Measurements from ENCODE around the gene NUDT14. TPM values are rescaled to one million over a fixed set of nuclear protein-coding genes. Genes with fewer than 3 reads are reported as not detected.

NUDT14 gene
- total and polyA plus RNA-seq, 8 donors: 15.2 to 62.6 (median 26.6) TPM; not detected in 1

DNA sequence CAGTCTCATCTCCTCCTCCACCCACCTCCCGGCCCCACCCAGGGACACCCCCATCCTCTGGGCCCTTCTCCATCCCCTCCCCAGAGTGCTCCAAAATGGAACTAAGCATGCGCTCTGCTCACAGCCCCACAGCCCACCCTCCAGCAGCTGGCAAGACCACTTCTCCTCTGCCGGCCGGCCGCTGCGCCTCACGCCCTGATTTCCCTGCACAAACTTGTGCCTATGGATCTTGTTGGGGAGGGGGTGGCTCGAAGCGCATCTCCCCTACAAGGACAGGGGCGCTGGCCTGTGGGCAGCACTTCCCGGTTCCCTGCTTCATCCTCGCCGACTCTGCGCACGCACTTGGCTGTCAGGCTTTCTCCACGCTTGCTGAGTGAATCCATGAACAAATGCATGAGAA, 19.5 kb upstream of the NUDT14 start:
- Histone ChIP-seq H3K4me1 (peaks cover 44 to 71% (median 62%) of the 10 kb centered on the region in 4 donors), H3K9me3 (no peaks in the 10 kb centered on the region), H3K27ac (no peak overlapping the region), H3K36me3 (no peaks in the 10 kb centered on the region), H3K4me3 (no peak overlapping the region), H3K27me3 (peaks cover 10 to 76% (median 57%) of the 10 kb centered on the region in 3 donors)
- WGBS, 5 donors: 75 to 86% (median 78%) methylated on average over 16 of the region's 16 CpGs
- intact Hi-C loops (cut with DNase I; ENCODE audit: low total_unique reads): loop anchor here (5.0 to 10.0 kb wide), 2 partner anchors 84 to 152 kb away; no protein-coding TSS in a partner anchor
- TF ChIP-seq CTCF (IDR thresholded peaks at IDR 0.05) (no peak), POLR2A (IDR thresholded peaks at IDR 0.05) (no peak)
- no peak for DNase-seq

DNA sequence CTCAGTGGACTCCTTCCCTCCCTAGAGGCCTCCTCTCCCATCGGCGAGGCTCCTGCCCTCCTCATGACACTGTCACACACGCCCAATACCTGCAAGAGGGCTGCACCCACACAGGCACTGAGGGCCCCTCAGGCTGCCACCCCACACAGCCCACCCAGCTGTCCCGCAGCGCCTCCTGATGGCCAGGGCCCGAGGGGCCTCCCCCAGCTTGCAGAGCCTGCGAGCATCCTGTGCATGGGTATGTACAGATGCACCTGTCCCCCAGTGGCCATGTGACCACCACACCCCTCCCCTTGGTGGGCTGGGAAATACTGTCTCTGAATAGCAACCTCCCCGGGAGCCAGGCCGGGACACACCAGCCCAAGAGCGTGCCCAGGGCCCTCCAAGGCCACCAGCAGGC, 19.0 kb upstream of the NUDT14 start:
- Histone ChIP-seq H3K9me3 (no peaks in the 10 kb centered on the region), H3K27me3 (peaks cover 10 to 82% (median 62%) of the 10 kb centered on the region in 3 donors), H3K36me3 (no peaks in the 10 kb centered on the region), H3K4me3 (no peak overlapping the region), H3K4me1 (peaks cover 38 to 65% (median 60%) of the 10 kb centered on the region in 4 donors), H3K27ac (no peak overlapping the region)
- WGBS, 5 donors: 71 to 90% (median 84%) methylated on average over 8 to 10 of the region's 10 CpGs
- DNase-seq: no peak
- TF ChIP-seq POLR2AphosphoS5 (IDR thresholded peaks at IDR 0.05) (no peak), CTCF (IDR thresholded peaks at IDR 0.05) (no peak), EP300 (IDR thresholded peaks at IDR 0.05) (no peak), POLR2A (IDR thresholded peaks at IDR 0.05) (no peak)
- intact Hi-C loops (cut with DNase I; ENCODE audit: low total_unique reads): loop anchor here (5.0 to 10.0 kb wide), 2 partner anchors 85 to 152 kb away; no protein-coding TSS in a partner anchor

- Histone ChIP-seq H3K36me3 (no peaks in the 10 kb centered on the region), H3K4me1 (peaks cover 32 to 59% (median 57%) of the 10 kb centered on the region in 4 donors), H3K27ac (peak overlapping the region in 4 of 5 donors; percentile 2 to 56 (median 34)), H3K4me3 (no peak overlapping the region), H3K9me3 (no peaks in the 10 kb centered on the region), H3K27me3 (peaks cover 10 to 91% (median 72%) of the 10 kb centered on the region in 3 donors)
- DNase-seq: no peak
- WGBS, 5 donors: 49 to 67% (median 56%) methylated on average over 7 to 18 of the region's 18 CpGs
- no peak for TF ChIP-seq POLR2AphosphoS5 (IDR thresholded peaks at IDR 0.05)
- TF ChIP-seq CTCF (IDR thresholded peaks at IDR 0.05): no peak
- no peak for TF ChIP-seq EP300 (IDR thresholded peaks at IDR 0.05)
- no peak for TF ChIP-seq POLR2A (IDR thresholded peaks at IDR 0.05)
- intact Hi-C loops (cut with DNase I; ENCODE audit: low total_unique reads): no loop called here
These were observed 18.0 kb upstream of the NUDT14 start for GRCh38 chr14:105199093-105199492.

GRCh38 chr14:105198588-105198987, 17.5 kb upstream of the NUDT14 start:
- no peaks in the 10 kb centered on the region for H3K9me3 ChIP-seq
- WGBS, 5 donors: 76 to 92% (median 86%) methylated on average over 4 of the region's 4 CpGs
- intact Hi-C loops (cut with DNase I; ENCODE audit: low total_unique reads): no loop called here
- H3K36me3 ChIP-seq: no peaks in the 10 kb centered on the region
- peaks cover 10 to 92% (median 77%) of the 10 kb centered on the region in 3 donors for H3K27me3 ChIP-seq
- no peak for DNase-seq
- no peak overlapping the region for H3K4me3 ChIP-seq
- TF ChIP-seq EP300 (IDR thresholded peaks at IDR 0.05): no peak
- no peak for TF ChIP-seq CTCF (IDR thresholded peaks at IDR 0.05)
- no peak for TF ChIP-seq POLR2A (IDR thresholded peaks at IDR 0.05)
- no peak for TF ChIP-seq POLR2AphosphoS5 (IDR thresholded peaks at IDR 0.05)
- peak overlapping the region in 3 of 5 donors; percentile 2 to 56 (median 26) for H3K27ac ChIP-seq
- H3K4me1 ChIP-seq: peaks cover 31 to 59% (median 57%) of the 10 kb centered on the region in 4 donors
